MCF 10A (cell line): ENCODE results near the gene GPR27. TPM values are rescaled to one million over a fixed set of nuclear protein-coding genes. Genes with fewer than 3 reads are reported as not detected.

Source experiments
- Bru-seq: library from RNA; stranded (reverse); fragments of 400-500 nt; gene quantifications from one replicate; lab custom pipeline; 2021; lab: Mats Ljungman, UMichigan
- BruChase-seq, 2 experiments: library from RNA; stranded (reverse); fragments of 400-500 nt; gene quantifications; one replicate each; lab custom pipeline; 2021; lab: Mats Ljungman, UMichigan
- BruUV-seq: library from RNA; stranded (reverse); fragments of 400-500 nt; replicated peaks from 2 replicates; lab custom pipeline; 2021; lab: Mats Ljungman, UMichigan
- CTCF ChIA-PET: fragments of 300-600 bp; sonication (Branson Sonifier 250); formaldehyde crosslinking; extraction: SDS; loops from one replicate; lab custom pipeline; 2021; ENCODE audit warnings: antibody characterized with exemption, inconsistent platforms; lab: Yijun Ruan, JAX
- POLR2A ChIA-PET: fragments of 300-600, 350-650 bp; sonication (Branson Sonifier 250); formaldehyde crosslinking; extraction: SDS; loops from one replicate; lab custom pipeline; 2020; ENCODE audit warnings: antibody characterized with exemption, inconsistent platforms; lab: Yijun Ruan, JAX
- DNase-seq: peaks from one replicate; pipeline ENCODE4 v3.0.0-alpha.2; 2018; ENCODE audit not compliant: unreplicated experiment
- H3K27ac Mint-ChIP-seq: one replicate; pipeline ENCODE4 v1.8.0; 2022; ENCODE audit warnings: mild to moderate bottlenecking, low read depth, mixed read lengths; ENCODE audit not compliant: unreplicated experiment
- H3K27me3 Mint-ChIP-seq: one replicate; pipeline ENCODE4 v1.8.0; 2022; ENCODE audit warnings: mixed read lengths; ENCODE audit not compliant: insufficient read depth, unreplicated experiment
- H3K36me3 Mint-ChIP-seq: one replicate; pipeline ENCODE4 v1.8.0; 2022; ENCODE audit warnings: mild to moderate bottlenecking, moderate library complexity, mixed read lengths; ENCODE audit not compliant: insufficient read depth, unreplicated experiment
- H3K4me1 Mint-ChIP-seq: one replicate; pipeline ENCODE4 v1.8.0; 2022; ENCODE audit warnings: mixed read lengths; ENCODE audit not compliant: insufficient read depth, unreplicated experiment
- H3K4me3 Mint-ChIP-seq: one replicate; pipeline ENCODE4 v1.8.0; 2022; ENCODE audit warnings: mild to moderate bottlenecking, moderate library complexity, mixed read lengths; ENCODE audit not compliant: unreplicated experiment
- H3K9me3 Mint-ChIP-seq: one replicate; pipeline ENCODE4 v1.8.0; 2022; ENCODE audit warnings: mixed read lengths; ENCODE audit not compliant: unreplicated experiment
- CTCF ChIP-seq: fragments of 200-600 bp; IDR thresholded peaks from one replicate; pipeline ENCODE4 v1.8.0; 2022; ENCODE audit warnings: antibody characterized with exemption, mild to moderate bottlenecking; ENCODE audit not compliant: unreplicated experiment
- intact Hi-C: fragments of 100-400 bp; cut with micrococcal nuclease; formaldehyde crosslinking; loops from 2 replicates; pipeline ENCODE4 v1.14.1; 2022
- long read RNA-seq: library from polyadenylated mRNA; stranded (forward); transcript quantifications from one replicate; pipeline ENCODE4 v2.0.0, GENCODE V29; 2022
- total RNA-seq: library from RNA; stranded (reverse); gene quantifications from 2 replicates; pipeline ENCODE4 v1.2.3, GENCODE V29; 2022

The GPR27 gene
- total RNA-seq (4.4 and 6.3 TPM in 2 replicates), Bru-seq, nascent RNA (percentile 51 among the genes with signal in this experiment), BruChase-seq, experiment 1, labeled RNA remaining after a 6-hour chase (percentile 87 among the genes with signal in this experiment), BruChase-seq, experiment 2, labeled RNA remaining after a 2-hour chase (percentile 70 among the genes with signal in this experiment)
- long read RNA-seq, transcript GPR27-201 (1 exons, 2,447 nt): major isoform, 23 of 23 reads
- long read RNA-seq, partial matches to known transcripts: 0 of 23 reads
- long read RNA-seq, other reads (novel, unspliced or antisense): 0 of 23 reads

DNA sequence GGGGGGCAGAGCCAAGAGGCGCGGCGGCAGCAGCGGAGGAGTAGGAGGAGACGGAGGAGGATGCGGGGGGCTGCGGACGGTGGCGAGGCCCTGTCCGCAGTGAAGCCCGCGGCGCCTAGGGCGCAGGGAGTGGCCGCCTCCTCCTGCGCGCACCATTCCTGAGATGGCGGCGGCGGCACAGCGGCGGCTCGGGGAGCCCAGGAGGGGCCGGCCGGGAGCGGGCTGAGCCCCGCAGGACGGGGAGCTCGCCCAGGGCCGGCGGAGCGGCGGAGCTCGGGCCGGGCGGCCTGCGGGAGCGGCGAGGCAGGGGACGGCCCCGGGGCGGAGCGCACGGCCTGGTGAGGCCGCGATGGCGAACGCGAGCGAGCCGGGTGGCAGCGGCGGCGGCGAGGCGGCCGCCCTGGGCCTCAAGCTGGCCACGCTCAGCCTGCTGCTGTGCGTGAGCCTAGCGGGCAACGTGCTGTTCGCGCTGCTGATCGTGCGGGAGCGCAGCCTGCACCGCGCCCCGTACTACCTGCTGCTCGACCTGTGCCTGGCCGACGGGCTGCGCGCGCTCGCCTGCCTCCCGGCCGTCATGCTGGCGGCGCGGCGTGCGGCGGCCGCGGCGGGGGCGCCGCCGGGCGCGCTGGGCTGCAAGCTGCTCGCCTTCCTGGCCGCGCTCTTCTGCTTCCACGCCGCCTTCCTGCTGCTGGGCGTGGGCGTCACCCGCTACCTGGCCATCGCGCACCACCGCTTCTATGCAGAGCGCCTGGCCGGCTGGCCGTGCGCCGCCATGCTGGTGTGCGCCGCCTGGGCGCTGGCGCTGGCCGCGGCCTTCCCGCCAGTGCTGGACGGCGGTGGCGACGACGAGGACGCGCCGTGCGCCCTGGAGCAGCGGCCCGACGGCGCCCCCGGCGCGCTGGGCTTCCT is at the start of gene GPR27:
Gene GPR27 (plus strand): TSS at position 155 of the 909 bp plus-strand sequence. CDS start 195 bp downstream, at position 350.
- no peak within 1 kb of the TSS for H3K27ac Mint-ChIP-seq

GRCh38 chr3:71704915-71705314 is 48.7 kb upstream of the GPR27 start:
- H3K4me3 Mint-ChIP-seq: no peak overlapping the region
- peaks cover 8% of the 10 kb centered on the region for H3K4me1 Mint-ChIP-seq
- intact Hi-C loops: no loop called here
- no peaks in the 10 kb centered on the region for H3K27me3 Mint-ChIP-seq
- H3K36me3 Mint-ChIP-seq: no peaks in the 10 kb centered on the region
- H3K9me3 Mint-ChIP-seq: no peaks in the 10 kb centered on the region
- no peak for DNase-seq
- H3K27ac Mint-ChIP-seq: no peak overlapping the region
- ChIA-PET POLR2A (no interaction called here), CTCF (interaction anchor here (0.6 to 1.0 kb wide), 4 partner anchors 13 to 1396 kb away, joined by 3 to 6 read pairs (median 4); no protein-coding TSS in a partner anchor)
- no peak for TF ChIP-seq CTCF
- BruUV-seq: no TSS peak

More for the DNA sequence above, at the start of gene GPR27:
- no peak for TF ChIP-seq CTCF
- BruUV-seq: no TSS peak
- ChIA-PET CTCF (interaction anchor here (0.7 kb wide), 1 partner anchor 122 kb away, joined by 3 read pairs; no protein-coding TSS in a partner anchor), POLR2A (interaction anchor here (0.6 kb wide), 1 partner anchor 137 kb away, joined by 3 read pairs; no protein-coding TSS in a partner anchor)
- intact Hi-C loops: no loop called here
- DNase-seq: peak; percentile 27
- Mint-ChIP-seq H3K27me3 (peaks cover 18% of the 10 kb centered on the region), H3K36me3 (no peaks in the 10 kb centered on the region), H3K9me3 (no peaks in the 10 kb centered on the region), H3K4me3 (peak within 1 kb of the TSS; percentile 51), H3K4me1 (no peaks in the 10 kb centered on the region)

DNA sequence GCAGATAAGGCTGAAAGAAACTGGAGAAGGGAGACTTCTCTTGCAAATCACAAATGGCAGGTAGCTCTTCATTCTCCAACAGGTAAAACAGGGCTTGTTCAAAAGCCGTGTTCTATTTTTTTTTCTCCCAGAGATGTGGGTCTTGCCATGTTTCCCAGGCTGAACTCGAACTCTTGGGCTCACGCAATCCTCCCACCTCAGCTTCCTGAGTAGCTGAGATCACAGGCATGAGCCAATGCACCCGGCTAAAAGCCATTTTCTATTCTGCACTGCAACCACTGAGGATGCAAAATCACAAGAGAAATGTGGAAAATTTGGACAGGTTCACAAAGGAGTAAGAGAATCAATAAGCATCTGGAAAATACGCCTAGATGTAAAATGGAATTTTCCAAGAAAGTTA is 48.0 kb upstream of the GPR27 start:
- H3K9me3 Mint-ChIP-seq: no peaks in the 10 kb centered on the region
- ChIA-PET CTCF (interaction anchor here (0.6 to 1.0 kb wide), 2 partner anchors 22 to 1395 kb away, joined by 3 to 6 read pairs; no protein-coding TSS in a partner anchor), POLR2A (no interaction called here)
- no peak overlapping the region for H3K27ac Mint-ChIP-seq
- H3K27me3 Mint-ChIP-seq: no peaks in the 10 kb centered on the region
- no peak for DNase-seq
- H3K4me3 Mint-ChIP-seq: no peak overlapping the region
- H3K4me1 Mint-ChIP-seq: peaks cover 8% of the 10 kb centered on the region
- no peaks in the 10 kb centered on the region for H3K36me3 Mint-ChIP-seq
- BruUV-seq: no TSS peak
- TF ChIP-seq CTCF: no peak
- intact Hi-C loops: no loop called here
